H1 (cell line): ENCODE measurements around the gene SLC25A36.

Source experiments
- CBX8 ChIP-seq: fragments of 300-800, 300-1000 bp; sonication (generic); IDR thresholded peaks from 2 replicates; pipeline ENCODE4 v1.7.1; 2016; ENCODE audit warnings: low read depth, low read length, borderline replicate concordance
- CEBPB ChIP-seq: IDR thresholded peaks from 2 replicates; pipeline ENCODE4 v1.6.1; 2012; ENCODE audit warnings: low read depth, low read length
- CTCF ChIP-seq, 3 experiments: IDR thresholded peaks; 1 replicate in 2 of 3; 2 replicates in 1 of 3; pipeline versions ENCODE4 v1.5.1 to v1.6.1; 2011; ENCODE audit warnings: low read length in 3 of 3, mild to moderate bottlenecking in 3 of 3, inconsistent platforms in 2 of 3, low read depth in 1 of 3, moderate library complexity in 1 of 3; ENCODE audit not compliant: insufficient read depth in 1 of 3; ENCODE audit errors: control extremely low read depth in 1 of 3
- EP300 ChIP-seq, 2 experiments: IDR thresholded peaks; 1 replicate in 1 of 2; 2 replicates in 1 of 2; pipeline ENCODE4 v1.6.1; 2011 to 2012; ENCODE audit warnings: low read depth in 2 of 2, low read length in 2 of 2, mild to moderate bottlenecking in 2 of 2, borderline replicate concordance in 1 of 2, inconsistent platforms in 1 of 2, moderate library complexity in 1 of 2
- HDAC2 ChIP-seq, 2 experiments: fragments of 300-600 bp in 1 of 2; sonication (generic) in 1 of 2; IDR thresholded peaks; 2 replicates each; pipeline ENCODE4 v1.6.1; 2011 to 2012; ENCODE audit warnings: low read depth in 2 of 2, low read length in 2 of 2, mild to moderate bottlenecking in 2 of 2, moderate library complexity in 2 of 2, borderline replicate concordance in 1 of 2, inconsistent platforms in 1 of 2
- KDM1A ChIP-seq: fragments of 200-600, 300-600 bp; sonication (generic); IDR thresholded peaks from 2 replicates; pipeline ENCODE4 v1.7.1; 2016; ENCODE audit warnings: mild to moderate bottlenecking, low read length, borderline replicate concordance
- PHF8 ChIP-seq: fragments of 200-600 bp; sonication (generic); conservative IDR thresholded peaks from 2 replicates; pipeline ENCODE4 v1.7.1; 2012; ENCODE audit warnings: low read depth, mild to moderate bottlenecking, inconsistent platforms, low read length, moderate library complexity
- POLR2AphosphoS5 ChIP-seq: IDR thresholded peaks from 2 replicates; pipeline ENCODE4 v1.6.1; 2011; ENCODE audit warnings: low read depth, low read length

DNA sequence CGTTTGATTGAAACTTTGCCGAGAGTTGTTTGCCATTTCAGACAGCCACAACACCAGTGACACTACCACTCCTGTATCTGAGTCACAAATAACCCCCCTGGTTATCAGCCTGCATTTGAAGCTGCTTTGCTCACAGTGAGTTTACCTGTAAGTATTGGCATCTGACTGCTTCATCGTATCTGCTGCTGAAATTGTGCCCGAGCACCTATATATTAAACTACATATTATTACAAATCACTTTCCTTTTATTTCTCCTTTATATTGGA is 70.3 kb downstream of the SLC25A36 start:
- TF ChIP-seq POLR2AphosphoS5 = no peak
- TF ChIP-seq CTCF (IDR thresholded peaks at IDR 0.05; ENCODE audit: control extremely low read depth in 1 of 3, insufficient read depth in 1 of 3, low read depth in 1 of 3, low read length in 3 of 3) = no peak
- TF ChIP-seq CEBPB = no peak
- TF ChIP-seq HDAC2 (IDR thresholded peaks at IDR 0.05; ENCODE audit: borderline replicate concordance in 1 of 2, low read depth in 2 of 2, low read length in 2 of 2) = no peak
- TF ChIP-seq KDM1A = no peak
- no peak for TF ChIP-seq CBX8
- TF ChIP-seq EP300 (IDR thresholded peaks at IDR 0.05; ENCODE audit: borderline replicate concordance in 1 of 2, low read depth in 2 of 2, low read length in 2 of 2) = no peak
- no peak for TF ChIP-seq PHF8
